Upper lobe of left lung (tissue), 4 donors: ENCODE measurements around the gene ACAD9.

ENCODE experiments used
- CTCF ChIP-seq, 6 experiments: fragments of 450-650 bp in 4 of 6; fragments of 200-600 bp in 2 of 6; sonication (generic) in 2 of 6; IDR thresholded peaks; one replicate each; pipeline ENCODE4 v1.5.1; 2016 to 2019; ENCODE audit warnings: antibody characterized with exemption in 6 of 6
- EP300 ChIP-seq, 4 donors: sonication (generic); formaldehyde crosslinking; IDR thresholded peaks; one replicate each; pipeline ENCODE4 v1.5.1; 2017; ENCODE audit warnings: antibody characterized with exemption in 4 of 4, control low read depth in 2 of 4
- POLR2A ChIP-seq, 4 donors: fragments of 450-650 bp; IDR thresholded peaks; one replicate each; pipeline ENCODE4 v1.5.1; 2016 to 2017; ENCODE audit warnings: antibody characterized with exemption in 4 of 4, mild to moderate bottlenecking in 2 of 4
- POLR2AphosphoS5 ChIP-seq, 2 donors: sonication (generic); formaldehyde crosslinking; IDR thresholded peaks; one replicate each; pipeline ENCODE4 v1.5.1; 2017; ENCODE audit warnings: antibody characterized with exemption in 2 of 2

GRCh38 chr3:128910006-128910405 lies 30.6 kb downstream of the ACAD9 start:
- no peak for TF ChIP-seq CTCF (IDR thresholded peaks at IDR 0.05)
- no peak for TF ChIP-seq EP300 (IDR thresholded peaks at IDR 0.05)
- no peak for TF ChIP-seq POLR2A (IDR thresholded peaks at IDR 0.05)
- TF ChIP-seq POLR2AphosphoS5 (IDR thresholded peaks at IDR 0.05): no peak
